SK-N-SH treated with all-trans-retinoic acid at 6 μM for 48 hours (cell line): Measurements from ENCODE around the gene LY6G5B.

ENCODE experiments used
- ATAC-seq: fragments of 200-7000 bp; cut with Tn5 transposase; 3 replicates; pipeline ENCODE4 v1.9.1; 2020; ENCODE audit warnings: mild to moderate bottlenecking, moderate library complexity
- ARNTL ChIP-seq: fragments of 450-650 bp; formaldehyde crosslinking; IDR thresholded peaks from 2 replicates; pipeline ENCODE4 v1.5.0; 2020; ENCODE audit warnings: low read depth, mild to moderate bottlenecking, moderate library complexity, borderline replicate concordance
- BACH2 ChIP-seq: fragments of 250-450 bp; sonication (Bioruptor Pico); IDR thresholded peaks from 2 replicates; pipeline ENCODE4 v1.9.0; 2021; ENCODE audit warnings: mild to moderate bottlenecking, borderline replicate concordance
- CSDC2 ChIP-seq: fragments of 250-450 bp; sonication (Bioruptor Pico); IDR thresholded peaks from 2 replicates; pipeline ENCODE4 v1.5.0; 2020; ENCODE audit warnings: mild to moderate bottlenecking, moderate library complexity
- CSRNP3 ChIP-seq: fragments of 250-450 bp; sonication (Bioruptor Pico); IDR thresholded peaks from 2 replicates; pipeline ENCODE4 v1.5.1; 2021; ENCODE audit warnings: mild to moderate bottlenecking, moderate library complexity
- ESRRG ChIP-seq: fragments of 250-450 bp; sonication (Bioruptor Pico); IDR thresholded peaks from 2 replicates; pipeline ENCODE4 v1.6.1; 2021; ENCODE audit warnings: mild to moderate bottlenecking
- GLIS3 ChIP-seq: fragments of 250-450 bp; sonication (Bioruptor Pico); IDR thresholded peaks from 2 replicates; pipeline ENCODE4 v1.5.0; 2020; ENCODE audit warnings: mild to moderate bottlenecking, moderate library complexity
- OSR1 ChIP-seq: fragments of 250-450 bp; sonication (Bioruptor Pico); IDR thresholded peaks from 2 replicates; pipeline ENCODE4 v1.8.0; 2022; ENCODE audit warnings: moderate library complexity, mild to moderate bottlenecking, inconsistent platforms
- POU6F1 ChIP-seq: fragments of 250-450 bp; sonication (Bioruptor Pico); IDR thresholded peaks from 2 replicates; pipeline ENCODE4 v1.8.0; 2021; ENCODE audit warnings: low read depth, mild to moderate bottlenecking, moderate library complexity, borderline replicate concordance
- PPARA ChIP-seq: fragments of 250-450 bp; sonication (Bioruptor Pico); IDR thresholded peaks from 2 replicates; pipeline ENCODE4 v1.5.0; 2020; ENCODE audit warnings: mild to moderate bottlenecking, borderline replicate concordance
- RARB ChIP-seq: fragments of 250-450 bp; sonication (Bioruptor Pico); IDR thresholded peaks from 2 replicates; pipeline ENCODE4 v1.8.0; 2021; ENCODE audit warnings: mild to moderate bottlenecking, moderate library complexity
- SNAI2 ChIP-seq: fragments of 250-450 bp; sonication (Bioruptor Pico); IDR thresholded peaks from 2 replicates; pipeline ENCODE4 v1.5.0; 2020; ENCODE audit warnings: mild to moderate bottlenecking, moderate library complexity
- TOX ChIP-seq: fragments of 250-450 bp; sonication (Bioruptor Pico); IDR thresholded peaks from 2 replicates; pipeline ENCODE4 v1.8.0; 2021; ENCODE audit warnings: mild to moderate bottlenecking, moderate library complexity, borderline replicate concordance
- TSHZ2 ChIP-seq: fragments of 250-450 bp; sonication (Bioruptor Pico); IDR thresholded peaks from 2 replicates; pipeline ENCODE4 v1.5.0; 2020; ENCODE audit warnings: mild to moderate bottlenecking, moderate library complexity
- ZC3H10 ChIP-seq: fragments of 250-450 bp; sonication (Bioruptor Pico); IDR thresholded peaks from 2 replicates; pipeline ENCODE4 v1.5.1; 2021; ENCODE audit warnings: mild to moderate bottlenecking, moderate library complexity
- ZFP3 ChIP-seq: fragments of 250-450 bp; sonication (Bioruptor Pico); IDR thresholded peaks from 2 replicates; pipeline ENCODE4 v1.5.0; 2020; ENCODE audit warnings: mild to moderate bottlenecking, moderate library complexity
- ZFP30 ChIP-seq: fragments of 450-650 bp; formaldehyde crosslinking; IDR thresholded peaks from 2 replicates; pipeline ENCODE4 v1.5.0; 2022; ENCODE audit warnings: mild to moderate bottlenecking, moderate library complexity
- ZNF565 ChIP-seq: fragments of 450-650 bp; formaldehyde crosslinking; conservative IDR thresholded peaks from 2 replicates; pipeline ENCODE4 v1.5.0; 2020; ENCODE audit warnings: low read depth, mild to moderate bottlenecking, moderate library complexity
- ZNF70 ChIP-seq: fragments of 450-650 bp; formaldehyde crosslinking; IDR thresholded peaks from 2 replicates; pipeline ENCODE4 v1.5.0; 2020; ENCODE audit warnings: mild to moderate bottlenecking, moderate library complexity
- ZNF8 ChIP-seq: fragments of 450-650 bp; formaldehyde crosslinking; IDR thresholded peaks from 2 replicates; pipeline ENCODE4 v1.5.0; 2020; ENCODE audit warnings: mild to moderate bottlenecking, moderate library complexity
- TF ChIP-seq, protein P1 (sequence below): fragments of 250-450 bp; sonication (Bioruptor Pico); IDR thresholded peaks from 2 replicates; pipeline ENCODE4 v1.5.1; 2020; ENCODE audit warnings: low read depth, mild to moderate bottlenecking, moderate library complexity
- TF ChIP-seq, protein P2 (sequence below): fragments of 250-450 bp; sonication (Bioruptor Pico); IDR thresholded peaks from 2 replicates; pipeline ENCODE4 v1.8.0; 2020; ENCODE audit warnings: mild to moderate bottlenecking, moderate library complexity, borderline replicate concordance

The LY6G5B gene

GRCh38 chr6:31721351-31722020 lies 51.7 kb downstream of the LY6G5B start, which contains the start of gene LY6G6C (continued):
- TF ChIP-seq TSHZ2, result no peak
- TF ChIP-seq ZC3H10 (CRISPR knock-in tag), result no peak
- no peak for TF ChIP-seq BACH2

- TF ChIP-seq CSRNP3 (CRISPR knock-in tag), result no peak
- TF ChIP-seq GLIS3 (CRISPR knock-in tag), result no peak
- no peak for TF ChIP-seq SNAI2 (CRISPR knock-in tag)
- TF ChIP-seq, protein P1, sequence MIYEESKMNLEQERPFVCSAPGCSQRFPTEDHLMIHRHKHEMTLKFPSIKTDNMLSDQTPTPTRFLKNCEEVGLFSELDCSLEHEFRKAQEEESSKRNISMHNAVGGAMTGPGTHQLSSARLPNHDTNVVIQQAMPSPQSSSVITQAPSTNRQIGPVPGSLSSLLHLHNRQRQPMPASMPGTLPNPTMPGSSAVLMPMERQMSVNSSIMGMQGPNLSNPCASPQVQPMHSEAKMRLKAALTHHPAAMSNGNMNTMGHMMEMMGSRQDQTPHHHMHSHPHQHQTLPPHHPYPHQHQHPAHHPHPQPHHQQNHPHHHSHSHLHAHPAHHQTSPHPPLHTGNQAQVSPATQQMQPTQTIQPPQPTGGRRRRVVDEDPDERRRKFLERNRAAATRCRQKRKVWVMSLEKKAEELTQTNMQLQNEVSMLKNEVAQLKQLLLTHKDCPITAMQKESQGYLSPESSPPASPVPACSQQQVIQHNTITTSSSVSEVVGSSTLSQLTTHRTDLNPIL, result no peak
- no peak for TF ChIP-seq TOX (CRISPR knock-in tag)
- no peak for TF ChIP-seq ZC3H10 (CRISPR knock-in tag)
- no peak for TF ChIP-seq ZNF8 (CRISPR knock-in tag)
- no peak for TF ChIP-seq ESRRG (CRISPR knock-in tag)
- TF ChIP-seq, protein P2, sequence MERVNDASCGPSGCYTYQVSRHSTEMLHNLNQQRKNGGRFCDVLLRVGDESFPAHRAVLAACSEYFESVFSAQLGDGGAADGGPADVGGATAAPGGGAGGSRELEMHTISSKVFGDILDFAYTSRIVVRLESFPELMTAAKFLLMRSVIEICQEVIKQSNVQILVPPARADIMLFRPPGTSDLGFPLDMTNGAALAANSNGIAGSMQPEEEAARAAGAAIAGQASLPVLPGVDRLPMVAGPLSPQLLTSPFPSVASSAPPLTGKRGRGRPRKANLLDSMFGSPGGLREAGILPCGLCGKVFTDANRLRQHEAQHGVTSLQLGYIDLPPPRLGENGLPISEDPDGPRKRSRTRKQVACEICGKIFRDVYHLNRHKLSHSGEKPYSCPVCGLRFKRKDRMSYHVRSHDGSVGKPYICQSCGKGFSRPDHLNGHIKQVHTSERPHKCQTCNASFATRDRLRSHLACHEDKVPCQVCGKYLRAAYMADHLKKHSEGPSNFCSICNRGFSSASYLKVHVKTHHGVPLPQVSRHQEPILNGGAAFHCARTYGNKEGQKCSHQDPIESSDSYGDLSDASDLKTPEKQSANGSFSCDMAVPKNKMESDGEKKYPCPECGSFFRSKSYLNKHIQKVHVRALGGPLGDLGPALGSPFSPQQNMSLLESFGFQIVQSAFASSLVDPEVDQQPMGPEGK (CRISPR knock-in tag), result no peak
- no peak for TF ChIP-seq ARNTL (CRISPR knock-in tag)
- no peak for TF ChIP-seq CSDC2 (CRISPR knock-in tag)
- no peak for TF ChIP-seq ZFP3 (CRISPR knock-in tag)
- no peak for TF ChIP-seq ZNF70 (CRISPR knock-in tag)
- TF ChIP-seq OSR1, result no peak
- no peak for TF ChIP-seq PPARA (CRISPR knock-in tag)
- no peak for TF ChIP-seq RARB (CRISPR knock-in tag)
- TF ChIP-seq POU6F1 (CRISPR knock-in tag), result no peak
- TF ChIP-seq ZNF565 (CRISPR knock-in tag), result no peak
- no peak for TF ChIP-seq ZFP30 (CRISPR knock-in tag)
- TF ChIP-seq BACH2, result no peak
- no peak for ATAC-seq
Observed at GRCh38 chr6:31722173-31722572, 52.4 kb downstream of the LY6G5B start.
